A549 (cell line): ENCODE results near the gene G6PC1. TPM values are rescaled to one million over a fixed set of nuclear protein-coding genes. Genes with fewer than 3 reads are reported as not detected.
A peak's percentile ranks its signal among the peaks of the same experiment; 100 is the strongest.

ENCODE experiments used
- ATAC-seq, 2 experiments: fragments of 200-7000 bp in 1 of 2; fragments of >200 bp in 1 of 2; cut with Nextera tagmentation in 1 of 2; cut with Tn5 transposase in 1 of 2; 3 replicates each; pipeline versions ENCODE4 v1.8.0 to v1.9.1; 2018 to 2020; ENCODE audit warnings: mild to moderate bottlenecking in 1 of 2, moderate library complexity in 1 of 2
- CTCF ChIA-PET: fragments of 300-600 bp; sonication (Branson Sonifier 250); formaldehyde crosslinking; extraction: SDS; loops from one replicate; lab custom pipeline; 2021; ENCODE audit warnings: antibody characterized with exemption, inconsistent platforms; lab: Yijun Ruan, JAX
- POLR2A ChIA-PET: fragments of 350-600 bp; formaldehyde crosslinking; extraction: SDS; loops from one replicate; lab custom pipeline; 2021; ENCODE audit warnings: antibody characterized with exemption, inconsistent platforms; lab: Yijun Ruan, JAX
- DNase-seq, 2 experiments: peaks; one replicate each; pipeline versions ENCODE4 v3.0.0 to v3.0.0-alpha.2; 2011 to 2016; ENCODE audit warnings: low read depth in 1 of 2, low spot score in 1 of 2
- FAIRE-seq: peaks from 2 replicates; lab custom pipeline; 2011; peaks lifted over from hg19 to GRCh38; lab: Jason Lieb, UNC
- H3K27ac ChIP-seq, 2 experiments: fragments of >200 bp; sonication (Bioruptor Twin); formaldehyde crosslinking; 3 replicates each; pipeline ENCODE4 v1.5.1; 2016 to 2017
- H3K4me1 ChIP-seq: fragments of >200 bp; sonication (Bioruptor Twin); formaldehyde crosslinking; 3 replicates; pipeline ENCODE4 v1.6.1; 2016
- H3K4me2 ChIP-seq: fragments of >200 bp; sonication (Bioruptor Twin); formaldehyde crosslinking; 3 replicates; pipeline ENCODE4 v1.6.1; 2016
- H3K4me3 ChIP-seq: fragments of >200 bp; sonication (Bioruptor Twin); formaldehyde crosslinking; 3 replicates; pipeline ENCODE4 v1.5.1; 2016
- H3K9me3 ChIP-seq: fragments of >200 bp; sonication (Bioruptor Twin); formaldehyde crosslinking; 3 replicates; pipeline ENCODE4 v1.6.1; 2016
- BCL3 ChIP-seq: fragments of >200 bp; sonication (Bioruptor Twin); formaldehyde crosslinking; IDR thresholded peaks from 3 replicates; pipeline ENCODE4 v1.6.1; 2016
- CBX2 ChIP-seq: fragments of 200-600 bp; sonication (generic); IDR thresholded peaks from 2 replicates; pipeline ENCODE4 v1.6.1; 2016; ENCODE audit warnings: low read depth, mild to moderate bottlenecking, borderline replicate concordance
- CHD2 ChIP-seq: fragments of 150-350 bp; IDR thresholded peaks from 2 replicates; pipeline ENCODE4 v1.6.1; 2014; ENCODE audit warnings: low read length; ENCODE audit not compliant: partially characterized antibody
- CHD4 ChIP-seq: fragments of 200-600 bp; sonication (generic); IDR thresholded peaks from 2 replicates; pipeline ENCODE4 v1.6.1; 2016; ENCODE audit warnings: antibody characterized with exemption, mild to moderate bottlenecking, borderline replicate concordance
- EHF ChIP-seq: fragments of 250-450 bp; sonication (Bioruptor Pico); IDR thresholded peaks from 2 replicates; pipeline ENCODE4 v1.5.0; 2020; ENCODE audit warnings: mild to moderate bottlenecking
- ESRRA ChIP-seq: fragments of 150-350 bp; IDR thresholded peaks from 2 replicates; pipeline ENCODE4 v1.6.1; 2014; ENCODE audit warnings: mild to moderate bottlenecking, low read length, borderline replicate concordance
- FOSB ChIP-seq: fragments of 250-450 bp; sonication (Bioruptor Pico); IDR thresholded peaks from 2 replicates; pipeline ENCODE4 v1.5.0; 2020; ENCODE audit warnings: mild to moderate bottlenecking, moderate library complexity
- FOSL2 ChIP-seq, 2 experiments: fragments of 450-650 bp in 1 of 2; fragments of >200 bp in 1 of 2; sonication (Bioruptor Twin) in 1 of 2; formaldehyde crosslinking; IDR thresholded peaks; 2 replicates each; pipeline versions ENCODE4 v1.5.0 to v1.6.1; 2016 to 2020; ENCODE audit warnings: mild to moderate bottlenecking in 1 of 2, moderate library complexity in 1 of 2
- HOXA7 ChIP-seq: fragments of 250-450 bp; sonication (Bioruptor Pico); IDR thresholded peaks from 2 replicates; pipeline ENCODE4 v1.5.0; 2020; ENCODE audit warnings: mild to moderate bottlenecking, moderate library complexity
- JUN ChIP-seq, 2 experiments: fragments of >200 bp; sonication (Bioruptor Twin); formaldehyde crosslinking; IDR thresholded peaks; 2 replicates in 1 of 2; 3 replicates in 1 of 2; pipeline ENCODE4 v1.6.1; 2016 to 2017
- MAFK ChIP-seq: fragments of 450-650 bp; IDR thresholded peaks from 2 replicates; pipeline ENCODE4 v1.6.1; 2014; ENCODE audit not compliant: partially characterized antibody
- MYC ChIP-seq: IDR thresholded peaks from 2 replicates; pipeline ENCODE4 v1.6.1; 2012; ENCODE audit warnings: mild to moderate bottlenecking, inconsistent platforms, low read length, improper control_type of control experiment, borderline replicate concordance
- NFE2L2 ChIP-seq: fragments of 150-350 bp; conservative IDR thresholded peaks from 2 replicates; pipeline ENCODE4 v1.6.1; 2014; ENCODE audit warnings: low read length
- NPAS2 ChIP-seq: fragments of 250-450 bp; sonication (Bioruptor Pico); IDR thresholded peaks from 2 replicates; pipeline ENCODE4 v1.8.0; 2022; ENCODE audit warnings: mild to moderate bottlenecking, moderate library complexity, borderline replicate concordance
- NR3C1 ChIP-seq: fragments of >200 bp; sonication (Bioruptor Twin); formaldehyde crosslinking; IDR thresholded peaks from 3 replicates; pipeline ENCODE4 v1.6.1; 2017
- PHF8 ChIP-seq: fragments of 200-600 bp; sonication (generic); IDR thresholded peaks from 2 replicates; pipeline ENCODE4 v1.6.1; 2016; ENCODE audit warnings: low read depth, mild to moderate bottlenecking, antibody characterized with exemption, moderate library complexity, borderline replicate concordance
- POLR2A ChIP-seq: IDR thresholded peaks from 2 replicates; pipeline ENCODE4 v1.6.1; 2012; ENCODE audit warnings: mild to moderate bottlenecking, low read length
- RNF2 ChIP-seq: fragments of 200-600 bp; sonication (generic); IDR thresholded peaks from 2 replicates; pipeline ENCODE4 v1.6.1; 2016; ENCODE audit warnings: low read depth, mild to moderate bottlenecking, antibody characterized with exemption, moderate library complexity, borderline replicate concordance
- TP53 ChIP-seq: fragments of 250-450 bp; sonication (Bioruptor Pico); IDR thresholded peaks from 2 replicates; pipeline ENCODE4 v1.5.0; 2021; ENCODE audit warnings: mild to moderate bottlenecking, moderate library complexity
- USF2 ChIP-seq: fragments of 450-650 bp; IDR thresholded peaks from 2 replicates; pipeline ENCODE4 v1.6.1; 2014; ENCODE audit warnings: antibody characterized with exemption
- ZC3H11A ChIP-seq: fragments of 450-650 bp; IDR thresholded peaks from 2 replicates; pipeline ENCODE4 v1.6.1; 2014; ENCODE audit warnings: antibody characterized with exemption, mild to moderate bottlenecking
- ZFP36 ChIP-seq: fragments of 450-650 bp; IDR thresholded peaks from 2 replicates; pipeline ENCODE4 v1.6.1; 2014; ENCODE audit warnings: borderline replicate concordance; ENCODE audit not compliant: partially characterized antibody
- ZNF302 ChIP-seq: fragments of 250-450 bp; sonication (Bioruptor Pico); IDR thresholded peaks from 2 replicates; pipeline ENCODE4 v1.9.0; 2021; ENCODE audit warnings: inconsistent platforms, mild to moderate bottlenecking, moderate library complexity
- WGBS: methylation state at CpG from one replicate; pipeline ENCODE4 v1.1.6; 2017; ENCODE audit errors: missing lambda C conversion rate; 5-methylcytosine and 5-hydroxymethylcytosine counted together
- polyA plus RNA-seq, 4 experiments: library from polyadenylated mRNA; depleted of rRNA in 3 of 4; stranded (reverse); fragments of >200 nt; fragmentation: RNase III in 1 of 4; extraction: RNeasy Plus Mini Kit Qiagen cat#74134 plus additional on column Dnase treatment in 1 of 4; gene quantifications; 2 replicates in 3 of 4; 3 replicates in 1 of 4; pipeline ENCODE4 v1.2.3, GENCODE V29; 2011 to 2017

The G6PC1 gene
- polyA plus RNA-seq, 2 of the 4 experiments (the other 2 are of a cell fraction) = not detected

- H3K9me3 ChIP-seq = no peaks in the 10 kb centered on the region
- H3K4me1 ChIP-seq = no peaks in the 10 kb centered on the region
- H3K4me2 ChIP-seq = no peak overlapping the region
- no peak for FAIRE-seq
- ChIA-PET CTCF (interaction anchor here (0.6 to 3.0 kb wide), 4 partner anchors 11 to 63 kb away, joined by 3 to 14 read pairs (median 8); no protein-coding TSS in a partner anchor), POLR2A (interaction anchor here (1.4 kb wide), 1 partner anchor 83 kb away, joined by 3 read pairs; the partner anchor contains the start of gene BECN1)
- DNase-seq = no peak
- no peak for ATAC-seq
- H3K4me3 ChIP-seq = no peak overlapping the region
- no peak for TF ChIP-seq ZC3H11A
- TF ChIP-seq MAFK = no peak
- TF ChIP-seq HOXA7 (CRISPR knock-in tag) = no peak
- TF ChIP-seq RNF2 = no peak
- no peak for TF ChIP-seq MYC
- no peak for TF ChIP-seq FOSL2 (IDR thresholded peaks at IDR 0.05)
- TF ChIP-seq FOSL2 (CRISPR knock-in tag; IDR thresholded peaks at IDR 0.05) = no peak
- no peak for TF ChIP-seq TP53 (CRISPR knock-in tag)
- no peak for TF ChIP-seq JUN (IDR thresholded peaks at IDR 0.05)
- no peak for TF ChIP-seq ZNF302
- TF ChIP-seq ZFP36 = no peak
- TF ChIP-seq CBX2 = no peak
- no peak for TF ChIP-seq CHD2
- H3K27ac ChIP-seq = no peak overlapping the region
- 43% methylated on average over 8 of the region's 8 CpGs for WGBS
Observed at GRCh38 chr17:42906772-42907446, 6.3 kb downstream of the G6PC1 start.

GRCh38 chr17:42908872-42909700 is 8.5 kb downstream of the G6PC1 start:
- 50% methylated on average over 7 of the region's 7 CpGs for WGBS
- ChIA-PET POLR2A (interaction anchor here (0.8 kb wide), 1 partner anchor 43 kb away, joined by 3 read pairs; no protein-coding TSS in a partner anchor), CTCF (interaction anchor here (0.6 to 1.6 kb wide), 4 partner anchors 10 to 136 kb away, joined by 3 to 7 read pairs (median 4); no protein-coding TSS in a partner anchor)
- Histone ChIP-seq H3K4me3 (no peak overlapping the region), H3K4me1 (no peaks in the 10 kb centered on the region), H3K4me2 (no peak overlapping the region), H3K27ac (no peak overlapping the region), H3K9me3 (no peaks in the 10 kb centered on the region)
- ATAC-seq (no peak), FAIRE-seq (peak; percentile 80), DNase-seq (no peak)
- TF ChIP-seq ZFP36 (no peak), NPAS2 (CRISPR knock-in tag) (no peak)

GRCh38 chr17:42913522-42913921 is 12.9 kb downstream of the G6PC1 start:
- Histone ChIP-seq H3K4me2 (no peak overlapping the region), H3K4me1 (peaks cover 3% of the 10 kb centered on the region; the same call in 2 of the 3 replicates), H3K27ac (no peak overlapping the region), H3K4me3 (no peak overlapping the region), H3K9me3 (no peaks in the 10 kb centered on the region)
- no peak for FAIRE-seq
- POLR2A ChIA-PET = no interaction called here
- CTCF ChIA-PET = interaction anchor here (0.8 to 3.1 kb wide), 5 partner anchors 9 to 85 kb away, joined by 3 to 23 read pairs (median 3); partner anchors contain the start of genes AOC2 and RPL27
- no peak for TF ChIP-seq EHF (CRISPR knock-in tag)
- no peak for TF ChIP-seq POLR2A
- TF ChIP-seq PHF8 = no peak
- TF ChIP-seq NFE2L2 = no peak
- TF ChIP-seq ESRRA = no peak
- TF ChIP-seq USF2 = no peak
- no peak for TF ChIP-seq CHD4
- no peak for TF ChIP-seq MYC
- TF ChIP-seq NR3C1 = no peak
- no peak for TF ChIP-seq CHD2
- TF ChIP-seq MAFK = no peak
- no peak for TF ChIP-seq BCL3
- no peak for TF ChIP-seq HOXA7 (CRISPR knock-in tag)
- no peak for TF ChIP-seq ZC3H11A
- no peak for TF ChIP-seq FOSB
- DNase-seq = no peak
- 52% methylated on average over 2 of the region's 2 CpGs for WGBS
- ATAC-seq = no peak
